HG03066 (cell line): Measurements from ENCODE around the gene MYOZ2.
"Not testable (repeated sequence)": the region's sequence is repeated elsewhere in the genome, so short reads cannot be mapped to it uniquely, and the experiment has no call there.

ENCODE experiments used
- ATAC-seq: cut with Tn5 transposase; IDR thresholded peaks from one replicate; pipeline ENCODE4 v1.9.1; 2021; ENCODE audit warnings: low read depth; ENCODE audit not compliant: unreplicated experiment

Gene MYOZ2

GRCh38 chr4:119125931-119126330 lies 9.7 kb upstream of the MYOZ2 start:
- ATAC-seq: no peak

- no peak for ATAC-seq
Observed at GRCh38 chr4:119128148-119128547, 7.5 kb upstream of the MYOZ2 start.

- no peak for ATAC-seq
Observed at GRCh38 chr4:119130365-119131065, 5.1 kb upstream of the MYOZ2 start.

- ATAC-seq: no peak
Observed at GRCh38 chr4:119131164-119131563, 4.5 kb upstream of the MYOZ2 start.

- no peak for ATAC-seq
Observed at GRCh38 chr4:119132306-119132705, 3.3 kb upstream of the MYOZ2 start.

- no peak for ATAC-seq
Observed at GRCh38 chr4:119136546-119136945, 914 bp downstream of the MYOZ2 start.

GRCh38 chr4:119138046-119138445 lies 2.4 kb downstream of the MYOZ2 start:
- ATAC-seq: no peak

GRCh38 chr4:119139311-119139710 lies 3.7 kb downstream of the MYOZ2 start:
- no peak for ATAC-seq

- no peak for ATAC-seq
Observed at GRCh38 chr4:119139822-119140252, 4.2 kb downstream of the MYOZ2 start.

- not testable (repeated sequence) for ATAC-seq
Observed at GRCh38 chr4:119141283-119141682, 5.7 kb downstream of the MYOZ2 start.

- no peak for ATAC-seq
Observed at GRCh38 chr4:119142833-119143232, 7.2 kb downstream of the MYOZ2 start.

GRCh38 chr4:119143341-119143740 lies 7.7 kb downstream of the MYOZ2 start:
- ATAC-seq: not testable (repeated sequence)

- ATAC-seq: no peak
Observed at GRCh38 chr4:119149110-119149509, 13.5 kb downstream of the MYOZ2 start.

- no peak for ATAC-seq
Observed at GRCh38 chr4:119151161-119151560, 15.5 kb downstream of the MYOZ2 start.

GRCh38 chr4:119152741-119153140 lies 17.1 kb downstream of the MYOZ2 start:
- ATAC-seq: no peak

- ATAC-seq: no peak
Observed at GRCh38 chr4:119162174-119162573, 26.5 kb downstream of the MYOZ2 start.

GRCh38 chr4:119165767-119166166 lies 30.1 kb downstream of the MYOZ2 start:
- no peak for ATAC-seq

GRCh38 chr4:119170195-119170594 lies 34.6 kb downstream of the MYOZ2 start:
- ATAC-seq: no peak

GRCh38 chr4:119172223-119172622 lies 36.6 kb downstream of the MYOZ2 start:
- no peak for ATAC-seq

GRCh38 chr4:119173729-119174361 lies 38.2 kb downstream of the MYOZ2 start:
- ATAC-seq: not testable (repeated sequence)

GRCh38 chr4:119179011-119179410 lies 43.4 kb downstream of the MYOZ2 start:
- no peak for ATAC-seq

GRCh38 chr4:119184128-119184527 lies 48.5 kb downstream of the MYOZ2 start:
- ATAC-seq: no peak
